HFFc6 (cell line): ENCODE results near the gene RNPEPL1. TPM values are rescaled to one million over a fixed set of nuclear protein-coding genes. Genes with fewer than 3 reads are reported as not detected.

Experiments
- DNase-seq: peaks from one replicate; pipeline ENCODE4 v3.0.0-alpha.2; 2018
- H3K27ac Mint-ChIP-seq: 2 replicates; pipeline ENCODE4 v1.8.0; 2020; ENCODE audit warnings: mild to moderate bottlenecking, mixed read lengths
- H3K27me3 Mint-ChIP-seq: 2 replicates; pipeline ENCODE4 v1.8.0; 2021; ENCODE audit warnings: mild to moderate bottlenecking, moderate library complexity, mixed read lengths; ENCODE audit not compliant: insufficient read depth
- H3K36me3 Mint-ChIP-seq: 2 replicates; pipeline ENCODE4 v1.8.0; 2021; ENCODE audit warnings: low read depth, mixed read lengths
- H3K4me1 Mint-ChIP-seq: 2 replicates; pipeline ENCODE4 v1.8.0; 2020; ENCODE audit warnings: low read depth, mixed read lengths
- H3K4me3 Mint-ChIP-seq: 2 replicates; pipeline ENCODE4 v1.8.0; 2020; ENCODE audit warnings: mild to moderate bottlenecking, moderate library complexity, mixed read lengths
- H3K9me3 Mint-ChIP-seq: 2 replicates; pipeline ENCODE4 v1.8.0; 2020; ENCODE audit warnings: mild to moderate bottlenecking, mixed read lengths
- total RNA-seq, 6 experiments: library from RNA; stranded (reverse); fragmentation: NEBNext Ultra II Directional; extraction: Animal tissue kit (Norgen Biotek cat#: 25700); gene quantifications; 2 replicates in 1 of 6; 3 replicates in 5 of 6; pipeline ENCODE4 v1.2.3, GENCODE V29; 2021
- TF ChIP-seq, protein P1 (sequence below): fragments of 200-600 bp; sonication (generic); IDR thresholded peaks from 2 replicates; pipeline ENCODE4 v1.5.0; 2021; ENCODE audit warnings: antibody characterized with exemption, mild to moderate bottlenecking

RNPEPL1 gene
- total RNA-seq, 6 experiments from 2014 or later, result 36.9 to 48.5 (median 43.3) TPM

GRCh38 chr2:240526521-240526920 is 41.8 kb upstream of the RNPEPL1 start:
- Mint-ChIP-seq H3K4me1 (no peaks in the 10 kb centered on the region), H3K27me3 (no peaks in the 10 kb centered on the region; the same call in none of the 2 replicates), H3K27ac (no peak overlapping the region), H3K4me3 (no peak overlapping the region), H3K36me3 (peaks cover 80% of the 10 kb centered on the region), H3K9me3 (peaks cover 53% of the 10 kb centered on the region)
- TF ChIP-seq, protein P1, sequence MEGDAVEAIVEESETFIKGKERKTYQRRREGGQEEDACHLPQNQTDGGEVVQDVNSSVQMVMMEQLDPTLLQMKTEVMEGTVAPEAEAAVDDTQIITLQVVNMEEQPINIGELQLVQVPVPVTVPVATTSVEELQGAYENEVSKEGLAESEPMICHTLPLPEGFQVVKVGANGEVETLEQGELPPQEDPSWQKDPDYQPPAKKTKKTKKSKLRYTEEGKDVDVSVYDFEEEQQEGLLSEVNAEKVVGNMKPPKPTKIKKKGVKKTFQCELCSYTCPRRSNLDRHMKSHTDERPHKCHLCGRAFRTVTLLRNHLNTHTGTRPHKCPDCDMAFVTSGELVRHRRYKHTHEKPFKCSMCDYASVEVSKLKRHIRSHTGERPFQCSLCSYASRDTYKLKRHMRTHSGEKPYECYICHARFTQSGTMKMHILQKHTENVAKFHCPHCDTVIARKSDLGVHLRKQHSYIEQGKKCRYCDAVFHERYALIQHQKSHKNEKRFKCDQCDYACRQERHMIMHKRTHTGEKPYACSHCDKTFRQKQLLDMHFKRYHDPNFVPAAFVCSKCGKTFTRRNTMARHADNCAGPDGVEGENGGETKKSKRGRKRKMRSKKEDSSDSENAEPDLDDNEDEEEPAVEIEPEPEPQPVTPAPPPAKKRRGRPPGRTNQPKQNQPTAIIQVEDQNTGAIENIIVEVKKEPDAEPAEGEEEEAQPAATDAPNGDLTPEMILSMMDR, result no peak
- no peak for DNase-seq

GRCh38 chr2:240527153-240527750 is 41.0 kb upstream of the RNPEPL1 start:
- Mint-ChIP-seq H3K9me3 (peaks cover 53% of the 10 kb centered on the region), H3K4me1 (no peaks in the 10 kb centered on the region), H3K36me3 (peaks cover 80% of the 10 kb centered on the region), H3K4me3 (no peak overlapping the region), H3K27me3 (no peaks in the 10 kb centered on the region; the same call in none of the 2 replicates), H3K27ac (no peak overlapping the region)
- DNase-seq, result no peak
- TF ChIP-seq, protein P1, result no peak

- Mint-ChIP-seq H3K4me1 (no peaks in the 10 kb centered on the region), H3K4me3 (no peak overlapping the region), H3K36me3 (peaks cover 79% of the 10 kb centered on the region), H3K27me3 (no peaks in the 10 kb centered on the region; the same call in none of the 2 replicates), H3K27ac (no peak overlapping the region), H3K9me3 (peaks cover 53% of the 10 kb centered on the region)
- TF ChIP-seq, protein P1, result no peak
- DNase-seq, result no peak
Measured at GRCh38 chr2:240528406-240529040, 39.8 kb upstream of the RNPEPL1 start.

GRCh38 chr2:240529344-240529999 is 38.8 kb upstream of the RNPEPL1 start:
- H3K27me3 Mint-ChIP-seq, result no peaks in the 10 kb centered on the region; the same call in none of the 2 replicates
- no peak for DNase-seq
- H3K4me1 Mint-ChIP-seq, result no peaks in the 10 kb centered on the region
- H3K36me3 Mint-ChIP-seq, result peaks cover 76% of the 10 kb centered on the region
- no peak overlapping the region for H3K4me3 Mint-ChIP-seq
- TF ChIP-seq, protein P1, result no peak
- H3K27ac Mint-ChIP-seq, result no peak overlapping the region
- H3K9me3 Mint-ChIP-seq, result peaks cover 48% of the 10 kb centered on the region

- H3K4me1 Mint-ChIP-seq, result no peaks in the 10 kb centered on the region
- no peaks in the 10 kb centered on the region; the same call in 1 of the 2 replicates for H3K27me3 Mint-ChIP-seq
- no peak overlapping the region for H3K27ac Mint-ChIP-seq
- TF ChIP-seq, protein P1, result no peak
- no peak for DNase-seq
- H3K36me3 Mint-ChIP-seq, result peaks cover 69% of the 10 kb centered on the region
- H3K4me3 Mint-ChIP-seq, result no peak overlapping the region
- peaks cover 41% of the 10 kb centered on the region for H3K9me3 Mint-ChIP-seq
Measured at GRCh38 chr2:240530181-240530580, 38.1 kb upstream of the RNPEPL1 start.
